Measurements from ENCODE around the gene CCR2.

Gene CCR2

DNA sequence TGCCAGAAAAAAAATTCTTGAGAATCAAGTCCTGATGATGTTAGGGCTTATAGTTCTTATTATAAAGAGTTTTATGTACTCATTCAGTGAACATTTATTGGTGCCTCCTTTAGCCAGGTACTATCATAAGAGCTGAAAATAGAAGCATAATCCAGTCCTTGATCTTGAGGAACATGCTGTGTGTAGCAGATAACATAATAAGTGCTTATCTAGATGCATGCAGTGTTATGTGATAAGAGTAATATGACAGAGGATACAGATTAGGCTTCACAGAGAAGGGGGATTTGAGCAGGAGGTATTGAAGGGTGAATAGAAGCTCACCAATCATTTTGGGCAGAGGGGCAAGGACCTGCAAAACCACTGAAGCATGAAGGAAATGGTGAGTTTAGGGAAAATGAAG is 1.1 kb downstream of the CCR2 start:
- DNase-seq (ENCODE audit: low spot score) = no peak

DNA sequence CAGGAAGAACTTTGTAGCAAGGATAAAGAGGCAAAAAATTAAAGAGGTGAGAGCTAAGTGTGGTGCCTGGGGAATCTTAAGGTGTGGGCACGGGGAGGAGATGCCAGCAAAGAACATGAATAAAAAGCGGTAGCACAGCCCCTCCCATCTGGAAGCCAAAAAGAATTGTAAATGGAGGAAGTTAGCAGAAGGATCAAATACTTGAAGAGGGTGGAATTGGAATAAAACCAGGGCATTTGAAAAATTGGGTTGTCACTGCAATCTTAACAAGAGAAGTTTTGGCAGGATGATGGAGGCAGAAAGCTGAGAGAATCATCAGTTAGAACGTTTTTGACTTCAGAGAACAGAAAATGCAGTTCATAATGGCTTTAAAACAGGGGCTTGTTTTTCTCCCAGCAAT is 2.4 kb downstream of the CCR2 start:
- DNase-seq (ENCODE audit: low spot score) = no peak

DNA sequence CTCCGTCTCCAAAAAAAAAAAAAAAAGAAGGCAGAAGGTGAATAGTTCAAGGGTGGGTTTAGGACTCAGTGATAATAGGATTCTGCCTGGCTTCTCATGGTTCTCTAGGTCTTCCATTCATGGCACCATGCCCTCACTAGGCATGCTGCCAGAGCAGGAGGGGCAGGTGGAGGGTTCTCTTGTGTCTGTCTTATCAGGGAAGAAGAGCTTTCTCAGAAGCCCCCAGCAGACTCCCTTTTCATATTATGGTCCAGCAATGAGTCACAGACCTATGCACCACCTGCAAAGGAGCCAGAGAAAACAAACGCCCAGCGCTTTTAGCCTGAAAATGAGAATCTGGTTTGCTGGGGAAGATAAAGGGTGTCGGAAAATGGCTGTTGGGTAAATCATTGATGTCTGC is 3.0 kb downstream of the CCR2 start:
- DNase-seq (ENCODE audit: low spot score) = no peak

DNA sequence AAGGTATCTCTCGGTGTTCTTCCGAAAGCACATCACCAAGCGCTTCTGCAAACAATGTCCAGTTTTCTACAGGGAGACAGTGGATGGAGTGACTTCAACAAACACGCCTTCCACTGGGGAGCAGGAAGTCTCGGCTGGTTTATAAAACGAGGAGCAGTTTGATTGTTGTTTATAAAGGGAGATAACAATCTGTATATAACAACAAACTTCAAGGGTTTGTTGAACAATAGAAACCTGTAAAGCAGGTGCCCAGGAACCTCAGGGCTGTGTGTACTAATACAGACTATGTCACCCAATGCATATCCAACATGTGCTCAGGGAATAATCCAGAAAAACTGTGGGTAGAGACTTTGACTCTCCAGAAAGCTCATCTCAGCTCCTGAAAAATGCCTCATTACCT is 4.6 kb downstream of the CCR2 start:
- no peak for DNase-seq (ENCODE audit: low spot score)

DNA sequence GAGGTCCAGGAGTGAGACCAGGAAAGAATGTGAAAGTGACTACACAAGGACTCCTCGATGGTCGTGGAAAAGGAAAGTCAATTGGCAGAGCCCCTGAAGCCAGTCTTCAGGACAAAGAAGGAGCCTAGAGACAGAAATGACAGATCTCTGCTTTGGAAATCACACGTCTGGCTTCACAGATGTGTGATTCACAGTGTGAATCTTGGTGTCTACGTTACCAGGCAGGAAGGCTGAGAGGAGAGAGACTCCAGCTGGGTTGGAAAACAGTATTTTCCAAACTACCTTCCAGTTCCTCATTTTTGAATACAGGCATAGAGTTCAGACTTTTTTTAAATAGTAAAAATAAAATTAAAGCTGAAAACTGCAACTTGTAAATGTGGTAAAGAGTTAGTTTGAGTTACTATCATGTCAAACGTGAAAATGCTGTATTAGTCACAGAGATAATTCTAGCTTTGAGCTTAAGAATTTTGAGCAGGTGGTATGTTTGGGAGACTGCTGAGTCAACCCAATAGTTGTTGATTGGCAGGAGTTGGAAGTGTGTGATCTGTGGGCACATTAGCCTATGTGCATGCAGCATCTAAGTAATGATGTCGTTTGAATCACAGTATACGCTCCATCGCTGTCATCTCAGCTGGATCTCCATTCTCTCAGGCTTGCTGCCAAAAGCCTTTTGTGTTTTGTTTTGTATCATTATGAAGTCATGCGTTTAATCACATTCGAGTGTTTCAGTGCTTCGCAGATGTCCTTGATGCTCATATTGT is 6.0 kb downstream of the CCR2 start:
- peak; percentile 26 for DNase-seq (ENCODE audit: low spot score)

DNA sequence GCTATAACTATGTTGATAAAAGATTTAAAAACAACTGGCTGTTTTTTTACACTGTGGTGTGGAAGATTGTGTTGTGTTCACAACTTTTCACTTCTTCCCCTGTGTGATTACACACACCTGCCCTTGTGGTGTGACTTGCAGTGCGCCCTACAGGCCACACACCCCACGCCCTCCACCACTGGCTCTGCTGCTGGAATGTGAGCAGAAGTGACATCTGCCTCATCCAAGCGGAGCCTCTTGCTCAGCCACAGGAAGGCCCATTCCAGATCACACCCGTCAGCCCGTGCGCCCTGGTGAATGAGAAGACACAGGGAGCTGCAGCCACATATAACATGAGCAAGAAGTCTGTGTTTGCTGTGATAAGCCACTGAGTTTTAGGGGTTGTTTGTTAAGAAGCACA is 7.0 kb downstream of the CCR2 start:
- no peak for DNase-seq (ENCODE audit: low spot score)

DNA sequence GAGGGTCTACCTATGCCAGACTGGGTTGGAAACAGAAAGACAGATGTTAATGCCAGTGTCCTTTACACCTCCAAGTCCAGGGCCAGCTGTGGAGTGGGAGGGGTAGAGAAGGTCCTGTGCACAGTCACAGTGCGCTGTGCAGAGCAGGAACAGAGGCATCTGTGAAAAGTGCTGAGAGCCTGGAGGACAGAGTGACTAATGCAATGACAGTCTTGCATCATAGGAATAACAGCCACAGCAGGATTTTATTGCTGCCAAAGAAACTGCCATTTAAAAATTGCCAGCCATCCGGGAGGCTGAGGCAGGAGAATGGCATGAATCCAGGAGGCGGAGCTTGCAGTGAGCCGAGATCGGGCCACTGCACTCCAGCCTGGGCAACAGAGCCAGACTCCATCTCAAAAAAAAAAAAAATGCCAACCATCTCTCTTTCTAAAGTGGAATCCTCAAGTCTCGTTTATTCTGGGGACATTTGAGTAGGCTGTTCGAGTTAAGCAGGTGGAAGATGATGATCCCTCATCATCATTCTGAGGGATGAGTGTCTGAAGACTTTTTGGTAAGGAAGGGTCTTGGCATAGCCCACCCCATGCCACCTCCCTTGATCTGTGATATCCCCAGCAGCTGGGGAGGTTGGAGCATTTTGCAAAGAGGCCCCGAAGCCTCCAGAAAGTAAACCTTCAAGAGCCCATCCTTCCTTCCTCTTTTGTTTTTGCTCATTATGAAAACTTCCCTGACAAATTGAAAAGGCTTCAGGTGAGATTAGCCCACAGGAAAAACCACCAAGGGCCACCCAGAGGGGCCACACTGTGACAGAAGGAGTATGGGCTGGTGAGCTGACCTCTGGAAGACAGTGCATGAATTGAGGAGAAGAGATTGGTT is 7.7 kb downstream of the CCR2 start:
- DNase-seq (ENCODE audit: low spot score) = no peak

DNA sequence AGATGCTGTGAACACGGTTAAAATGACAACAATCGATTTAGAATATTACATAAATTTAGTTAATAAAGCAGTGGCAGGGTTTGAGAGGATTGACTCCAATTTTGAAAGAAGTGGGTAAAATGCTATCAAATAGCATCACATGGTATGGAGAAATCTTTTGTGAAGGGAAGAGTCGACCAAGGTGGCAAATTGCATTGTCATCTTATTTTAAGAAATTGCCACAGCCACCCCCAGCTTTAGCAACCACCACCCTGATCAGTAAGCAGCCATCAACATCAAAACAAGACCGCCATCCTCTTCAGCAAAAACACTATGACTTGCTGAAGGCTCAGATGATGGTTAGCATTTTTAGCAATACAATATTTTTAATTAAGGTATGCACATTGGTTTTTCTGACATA is 11.1 kb downstream of the CCR2 start:
- no peak for DNase-seq (ENCODE audit: low spot score)

DNA sequence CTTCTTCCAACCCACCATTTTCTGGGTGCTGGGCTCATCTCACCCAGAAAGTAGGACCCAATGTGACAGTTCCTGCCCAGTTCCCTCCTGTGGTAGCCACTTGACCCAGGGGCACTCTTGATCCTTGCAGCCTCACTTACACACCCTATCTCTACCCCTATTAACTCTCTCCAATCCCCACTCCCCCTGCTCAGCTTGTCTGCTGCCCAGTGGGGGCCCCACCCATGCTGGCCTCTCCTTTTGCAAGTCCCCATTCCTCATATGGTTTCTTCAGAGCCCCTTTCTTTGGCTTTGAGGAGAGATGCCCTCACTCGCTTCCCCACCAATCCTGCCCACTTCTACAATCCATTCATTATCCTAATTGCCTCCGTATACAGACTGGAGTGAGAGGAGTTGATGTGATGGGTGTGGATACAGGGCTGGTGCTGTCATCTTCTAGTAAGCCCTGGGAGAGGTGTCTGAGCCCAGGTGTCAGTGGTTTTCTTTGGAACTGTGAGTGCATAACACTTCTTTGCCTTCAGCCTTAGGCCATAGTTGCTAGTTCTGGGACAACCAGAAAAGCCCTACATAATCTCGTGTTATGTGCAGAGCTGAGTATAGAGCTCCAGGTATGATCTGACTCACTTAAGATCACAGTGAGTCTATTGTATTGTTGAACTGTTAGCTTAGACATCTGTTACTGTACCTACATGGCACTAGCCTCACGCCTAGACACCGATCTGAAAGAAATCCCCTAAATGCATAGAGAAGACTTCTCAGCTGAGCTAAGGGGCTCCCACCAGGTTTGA is 12.0 kb downstream of the CCR2 start:
- DNase-seq (ENCODE audit: low spot score) = no peak

DNA sequence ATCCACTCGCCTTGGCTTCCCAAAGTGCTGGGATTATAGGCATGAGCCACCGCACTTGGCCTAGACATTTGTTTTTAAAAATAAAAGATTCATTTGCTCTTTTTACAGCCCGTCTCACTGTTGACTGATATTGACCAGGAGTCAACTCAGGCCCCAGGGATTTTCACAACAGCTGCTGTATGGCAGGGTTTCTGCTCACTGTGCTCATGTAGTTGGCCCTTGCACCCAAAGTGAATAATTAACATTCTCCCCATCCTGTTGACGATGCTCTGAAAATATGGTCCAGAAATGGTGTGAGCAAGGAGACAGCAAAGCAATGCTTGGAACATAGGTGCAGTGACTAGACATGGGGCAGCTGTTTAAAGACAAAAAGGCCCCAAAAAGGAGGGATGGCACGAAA is 13.9 kb downstream of the CCR2 start:
- DNase-seq (ENCODE audit: low spot score) = no peak

DNA sequence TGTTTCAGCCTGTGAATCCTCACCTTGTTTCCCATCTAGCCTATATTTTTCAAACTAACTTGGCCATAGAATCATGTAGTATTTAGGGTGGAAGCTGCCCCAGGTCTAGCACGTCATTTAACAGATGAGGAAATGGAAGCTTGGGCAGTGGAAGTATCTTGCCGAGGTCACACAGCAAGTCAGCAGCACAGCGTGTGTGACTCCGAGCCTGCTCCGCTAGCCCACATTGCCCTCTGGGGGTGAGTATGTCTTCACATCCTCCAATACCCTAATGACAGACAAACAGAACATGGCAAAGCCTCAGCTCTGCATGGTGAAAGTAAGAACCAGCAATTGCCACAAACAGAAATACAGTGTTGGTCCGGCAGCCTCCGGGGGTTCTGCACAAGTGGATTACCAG is 14.7 kb downstream of the CCR2 start:
- peak; percentile 84 for DNase-seq (ENCODE audit: low spot score)

DNA sequence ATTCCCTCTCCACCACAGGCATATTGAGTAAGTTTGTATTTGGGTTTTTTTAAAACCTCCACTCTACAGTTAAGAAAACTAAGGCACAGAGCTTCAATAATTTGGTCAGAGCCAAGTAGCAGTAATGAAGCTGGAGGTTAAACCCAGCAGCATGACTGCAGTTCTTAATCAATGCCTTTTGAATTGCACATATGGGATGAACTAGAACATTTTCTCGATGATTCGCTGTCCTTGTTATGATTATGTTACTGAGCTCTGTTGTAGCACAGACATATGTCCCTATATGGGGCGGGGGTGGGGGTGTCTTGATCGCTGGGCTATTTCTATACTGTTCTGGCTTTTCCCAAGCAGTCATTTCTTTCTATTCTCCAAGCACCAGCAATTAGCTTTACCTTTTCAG is 15.2 kb downstream of the CCR2 start:
- DNase-seq (ENCODE audit: low spot score) = no peak

DNA sequence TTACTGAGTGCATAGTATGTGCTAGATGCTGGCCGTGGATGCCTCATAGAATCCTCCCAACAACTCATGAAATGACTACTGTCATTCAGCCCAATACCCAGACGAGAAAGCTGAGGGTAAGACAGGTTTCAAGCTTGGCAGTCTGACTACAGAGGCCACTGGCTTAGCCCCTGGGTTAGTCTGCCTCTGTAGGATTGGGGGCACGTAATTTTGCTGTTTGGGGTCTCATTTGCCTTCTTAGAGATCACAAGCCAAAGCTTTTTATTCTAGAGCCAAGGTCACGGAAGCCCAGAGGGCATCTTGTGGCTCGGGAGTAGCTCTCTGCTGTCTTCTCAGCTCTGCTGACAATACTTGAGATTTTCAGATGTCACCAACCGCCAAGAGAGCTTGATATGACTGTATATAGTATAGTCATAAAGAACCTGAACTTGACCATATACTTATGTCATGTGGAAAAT is 15.8 kb downstream of the CCR2 start:
- DNase-seq (ENCODE audit: low spot score) = no peak

DNA sequence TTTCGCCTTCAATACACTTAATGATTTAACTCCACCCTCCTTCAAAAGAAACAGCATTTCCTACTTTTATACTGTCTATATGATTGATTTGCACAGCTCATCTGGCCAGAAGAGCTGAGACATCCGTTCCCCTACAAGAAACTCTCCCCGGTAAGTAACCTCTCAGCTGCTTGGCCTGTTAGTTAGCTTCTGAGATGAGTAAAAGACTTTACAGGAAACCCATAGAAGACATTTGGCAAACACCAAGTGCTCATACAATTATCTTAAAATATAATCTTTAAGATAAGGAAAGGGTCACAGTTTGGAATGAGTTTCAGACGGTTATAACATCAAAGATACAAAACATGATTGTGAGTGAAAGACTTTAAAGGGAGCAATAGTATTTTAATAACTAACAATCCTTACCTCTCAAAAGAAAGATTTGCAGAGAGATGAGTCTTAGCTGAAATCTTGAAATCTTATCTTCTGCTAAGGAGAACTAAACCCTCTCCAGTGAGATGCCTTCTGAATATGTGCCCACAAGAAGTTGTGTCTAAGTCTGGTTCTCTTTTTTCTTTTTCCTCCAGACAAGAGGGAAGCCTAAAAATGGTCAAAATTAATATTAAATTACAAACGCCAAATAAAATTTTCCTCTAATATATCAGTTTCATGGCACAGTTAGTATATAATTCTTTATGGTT is 17.1 kb downstream of the CCR2 start, which contains the start of gene CCR5:
Gene CCR5, plus strand, starts transcription at position 108 of the 680 bp plus-strand sequence. CDS start 1,957 bp downstream, outside the sequence.
- peak; percentile 64 for DNase-seq (ENCODE audit: low spot score)

DNA sequence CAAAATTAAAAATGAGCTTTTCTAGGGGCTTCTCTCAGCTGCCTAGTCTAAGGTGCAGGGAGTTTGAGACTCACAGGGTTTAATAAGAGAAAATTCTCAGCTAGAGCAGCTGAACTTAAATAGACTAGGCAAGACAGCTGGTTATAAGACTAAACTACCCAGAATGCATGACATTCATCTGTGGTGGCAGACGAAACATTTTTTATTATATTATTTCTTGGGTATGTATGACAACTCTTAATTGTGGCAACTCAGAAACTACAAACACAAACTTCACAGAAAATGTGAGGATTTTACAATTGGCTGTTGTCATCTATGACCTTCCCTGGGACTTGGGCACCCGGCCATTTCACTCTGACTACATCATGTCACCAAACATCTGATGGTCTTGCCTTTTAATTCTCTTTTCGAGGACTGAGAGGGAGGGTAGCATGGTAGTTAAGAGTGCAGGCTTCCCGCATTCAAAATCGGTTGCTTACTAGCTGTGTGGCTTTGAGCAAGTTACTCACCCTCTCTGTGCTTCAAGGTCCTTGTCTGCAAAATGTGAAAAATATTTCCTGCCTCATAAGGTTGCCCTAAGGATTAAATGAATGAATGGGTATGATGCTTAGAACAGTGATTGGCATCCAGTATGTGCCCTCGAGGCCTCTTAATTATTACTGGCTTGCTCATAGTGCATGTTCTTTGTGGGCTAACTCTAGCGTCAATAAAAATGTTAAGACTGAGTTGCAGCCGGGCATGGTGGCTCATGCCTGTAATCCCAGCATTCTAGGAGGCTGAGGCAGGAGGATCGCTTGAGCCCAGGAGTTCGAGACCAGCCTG is 17.8 kb downstream of the CCR2 start:
- no peak for DNase-seq (ENCODE audit: low spot score)

DNA sequence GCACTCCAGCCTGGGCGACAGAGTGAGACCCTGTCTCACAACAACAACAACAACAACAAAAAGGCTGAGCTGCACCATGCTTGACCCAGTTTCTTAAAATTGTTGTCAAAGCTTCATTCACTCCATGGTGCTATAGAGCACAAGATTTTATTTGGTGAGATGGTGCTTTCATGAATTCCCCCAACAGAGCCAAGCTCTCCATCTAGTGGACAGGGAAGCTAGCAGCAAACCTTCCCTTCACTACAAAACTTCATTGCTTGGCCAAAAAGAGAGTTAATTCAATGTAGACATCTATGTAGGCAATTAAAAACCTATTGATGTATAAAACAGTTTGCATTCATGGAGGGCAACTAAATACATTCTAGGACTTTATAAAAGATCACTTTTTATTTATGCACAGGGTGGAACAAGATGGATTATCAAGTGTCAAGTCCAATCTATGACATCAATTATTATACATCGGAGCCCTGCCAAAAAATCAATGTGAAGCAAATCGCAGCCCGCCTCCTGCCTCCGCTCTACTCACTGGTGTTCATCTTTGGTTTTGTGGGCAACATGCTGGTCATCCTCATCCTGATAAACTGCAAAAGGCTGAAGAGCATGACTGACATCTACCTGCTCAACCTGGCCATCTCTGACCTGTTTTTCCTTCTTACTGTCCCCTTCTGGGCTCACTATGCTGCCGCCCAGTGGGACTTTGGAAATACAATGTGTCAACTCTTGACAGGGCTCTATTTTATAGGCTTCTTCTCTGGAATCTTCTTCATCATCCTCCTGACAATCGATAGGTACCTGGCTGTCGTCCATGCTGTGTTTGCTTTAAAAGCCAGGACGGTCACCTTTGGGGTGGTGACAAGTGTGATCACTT is 18.8 kb downstream of the CCR2 start:
- DNase-seq (ENCODE audit: low spot score) = peak; percentile 43

DNA sequence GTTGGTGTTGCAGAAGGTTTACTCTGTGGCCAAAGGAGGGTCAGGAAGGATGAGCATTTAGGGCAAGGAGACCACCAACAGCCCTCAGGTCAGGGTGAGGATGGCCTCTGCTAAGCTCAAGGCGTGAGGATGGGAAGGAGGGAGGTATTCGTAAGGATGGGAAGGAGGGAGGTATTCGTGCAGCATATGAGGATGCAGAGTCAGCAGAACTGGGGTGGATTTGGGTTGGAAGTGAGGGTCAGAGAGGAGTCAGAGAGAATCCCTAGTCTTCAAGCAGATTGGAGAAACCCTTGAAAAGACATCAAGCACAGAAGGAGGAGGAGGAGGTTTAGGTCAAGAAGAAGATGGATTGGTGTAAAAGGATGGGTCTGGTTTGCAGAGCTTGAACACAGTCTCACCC is 20.8 kb downstream of the CCR2 start:
- no peak for DNase-seq (ENCODE audit: low spot score)

DNA sequence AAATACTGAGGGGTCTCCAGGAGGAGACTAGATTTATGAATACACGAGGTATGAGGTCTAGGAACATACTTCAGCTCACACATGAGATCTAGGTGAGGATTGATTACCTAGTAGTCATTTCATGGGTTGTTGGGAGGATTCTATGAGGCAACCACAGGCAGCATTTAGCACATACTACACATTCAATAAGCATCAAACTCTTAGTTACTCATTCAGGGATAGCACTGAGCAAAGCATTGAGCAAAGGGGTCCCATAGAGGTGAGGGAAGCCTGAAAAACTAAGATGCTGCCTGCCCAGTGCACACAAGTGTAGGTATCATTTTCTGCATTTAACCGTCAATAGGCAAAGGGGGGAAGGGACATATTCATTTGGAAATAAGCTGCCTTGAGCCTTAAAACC is 21.3 kb downstream of the CCR2 start:
- no peak for DNase-seq (ENCODE audit: low spot score)

DNA sequence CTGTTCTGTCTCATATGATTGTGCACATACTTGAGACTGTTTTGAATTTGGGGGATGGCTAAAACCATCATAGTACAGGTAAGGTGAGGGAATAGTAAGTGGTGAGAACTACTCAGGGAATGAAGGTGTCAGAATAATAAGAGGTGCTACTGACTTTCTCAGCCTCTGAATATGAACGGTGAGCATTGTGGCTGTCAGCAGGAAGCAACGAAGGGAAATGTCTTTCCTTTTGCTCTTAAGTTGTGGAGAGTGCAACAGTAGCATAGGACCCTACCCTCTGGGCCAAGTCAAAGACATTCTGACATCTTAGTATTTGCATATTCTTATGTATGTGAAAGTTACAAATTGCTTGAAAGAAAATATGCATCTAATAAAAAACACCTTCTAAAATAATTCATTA is 21.9 kb downstream of the CCR2 start:
- peak; percentile 16 for DNase-seq (ENCODE audit: low spot score)

DNA sequence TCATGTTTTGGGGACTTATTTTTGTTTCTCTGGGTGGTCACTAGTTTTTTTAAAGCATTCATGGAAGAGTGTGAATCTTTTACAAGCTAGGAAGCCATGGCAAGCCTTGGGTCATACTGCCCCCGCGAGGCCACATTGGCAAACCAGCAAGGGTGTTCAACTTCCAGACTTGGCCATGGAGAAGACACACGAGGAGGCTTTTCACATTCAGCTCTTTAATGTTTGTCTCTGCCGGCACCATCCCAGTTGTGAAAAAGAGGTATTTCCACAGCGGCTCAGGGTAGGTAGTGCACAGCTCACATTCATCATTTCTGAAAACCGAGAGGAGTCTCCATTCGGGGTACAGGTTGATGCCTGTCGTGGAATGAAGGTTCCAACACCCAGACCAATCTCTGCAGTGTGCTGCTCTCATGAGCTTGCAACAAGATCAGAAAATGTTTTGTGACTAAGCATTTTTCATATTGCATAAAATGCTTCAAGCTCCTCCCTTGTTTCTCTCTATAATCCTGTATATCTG is 24.6 kb downstream of the CCR2 start:
- peak; percentile 60 for DNase-seq (ENCODE audit: low spot score)
